Measurements from ENCODE around the gene DNAH6.
"Not testable (repeated sequence)": the region's sequence is repeated elsewhere in the genome, so short reads cannot be mapped to it uniquely, and the experiment has no call there.

DNAH6 gene, protein sequence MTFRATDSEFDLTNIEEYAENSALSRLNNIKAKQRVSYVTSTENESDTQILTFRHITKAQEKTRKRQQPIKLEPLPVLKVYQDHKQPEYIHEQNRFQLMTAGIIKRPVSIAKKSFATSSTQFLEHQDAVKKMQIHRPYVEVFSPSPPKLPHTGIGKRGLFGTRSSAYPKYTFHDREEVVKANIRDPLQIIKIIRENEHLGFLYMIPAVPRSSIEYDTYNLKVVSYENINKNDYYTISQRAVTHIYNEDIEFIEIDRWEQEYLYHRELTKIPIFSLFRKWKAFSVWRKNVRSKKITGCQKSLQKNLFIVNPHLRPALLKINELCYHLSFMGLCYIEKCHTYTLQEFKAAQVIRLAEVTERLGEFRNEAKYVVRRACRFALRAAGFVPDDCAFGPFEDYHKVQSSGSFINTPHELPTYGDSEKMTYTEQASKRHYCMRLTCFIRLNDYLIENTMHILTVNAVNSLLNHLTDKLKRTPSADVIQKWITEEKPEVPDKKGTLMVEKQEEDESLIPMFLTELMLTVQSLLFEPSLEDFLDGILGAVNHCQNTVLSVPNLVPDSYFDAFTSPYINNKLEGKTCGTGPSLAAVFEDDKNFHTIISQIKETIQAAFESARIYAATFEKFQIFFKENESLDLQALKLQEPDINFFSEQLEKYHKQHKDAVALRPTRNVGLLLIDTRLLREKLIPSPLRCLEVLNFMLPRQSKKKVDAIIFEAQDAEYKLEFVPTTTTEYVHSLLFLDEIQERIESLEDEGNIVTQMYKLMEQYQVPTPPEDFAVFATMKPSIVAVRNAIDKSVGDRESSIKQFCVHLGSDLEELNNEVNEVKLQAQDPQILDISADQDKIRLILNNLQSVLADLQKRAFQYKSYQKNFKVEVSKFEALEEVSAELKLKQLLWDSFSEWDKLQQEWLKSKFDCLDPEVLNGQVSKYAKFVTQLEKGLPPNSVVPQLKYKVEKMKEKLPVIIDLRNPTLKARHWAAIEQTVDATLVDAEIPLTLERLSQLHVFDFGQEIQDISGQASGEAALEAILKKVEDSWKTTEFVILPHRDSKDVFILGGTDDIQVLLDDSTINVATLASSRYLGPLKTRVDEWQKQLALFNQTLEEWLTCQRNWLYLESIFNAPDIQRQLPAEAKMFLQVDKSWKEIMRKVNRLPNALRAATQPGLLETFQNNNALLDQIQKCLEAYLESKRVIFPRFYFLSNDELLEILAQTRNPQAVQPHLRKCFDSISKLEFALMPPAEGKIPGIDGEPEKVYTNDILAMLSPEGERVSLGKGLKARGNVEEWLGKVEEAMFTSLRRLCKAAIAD (N-terminal part only)

DNA sequence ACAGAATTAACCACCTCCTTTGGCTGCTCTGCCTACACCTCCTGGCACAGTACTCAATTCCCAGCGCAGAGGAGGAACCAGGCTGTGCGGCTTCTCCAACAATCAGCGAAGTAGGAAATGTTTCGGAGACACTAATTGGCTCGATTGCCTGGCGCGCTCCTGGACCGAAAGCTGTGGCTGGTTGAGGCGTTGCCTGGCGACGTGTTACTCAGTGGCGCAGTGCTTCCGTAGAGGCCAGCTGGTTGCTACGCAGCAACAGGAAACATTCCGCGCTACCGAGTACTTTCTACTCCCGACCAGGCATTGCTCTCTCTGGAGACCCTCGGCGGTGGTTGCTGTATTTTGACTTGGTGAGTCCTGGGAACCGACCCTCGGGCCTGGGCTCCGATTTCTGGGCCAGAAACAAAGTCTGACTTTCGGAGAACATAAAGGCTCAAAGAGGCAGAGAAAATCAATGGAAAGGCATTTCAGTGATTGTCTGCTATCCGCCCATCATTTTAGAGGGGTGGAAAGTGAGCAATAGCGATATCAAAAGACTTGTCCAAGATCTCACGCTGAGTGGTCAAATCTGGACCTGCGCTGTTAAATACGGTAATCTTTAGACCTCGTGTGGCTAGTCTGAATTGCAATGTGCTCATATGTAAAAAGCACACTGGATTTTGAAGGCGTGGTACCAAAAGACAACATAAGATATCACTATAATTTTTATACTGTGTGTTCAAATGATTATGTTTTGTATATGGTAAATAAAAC is at the start of gene DNAH6:
Gene DNAH6 (plus strand): TSS at position 265 of the 753 bp plus-strand sequence. CDS start 1,329 bp downstream, outside the sequence.
- Histone ChIP-seq H3K9me3 (ENCODE audit: severe bottlenecking) (no peaks in the 10 kb centered on the region), H3K4me1 (ENCODE audit: insufficient read depth, poor library complexity, severe bottlenecking) (no peaks in the 10 kb centered on the region), H3K4me3 (ENCODE audit: severe bottlenecking) (peak within 1 kb of the TSS; percentile 28), H3K27ac (ENCODE audit: poor library complexity, severe bottlenecking) (no peak within 1 kb of the TSS), H3K27me3 (ENCODE audit: insufficient read depth, poor library complexity, severe bottlenecking) (no peaks in the 10 kb centered on the region), H3K36me3 (ENCODE audit: low read depth) (no peaks in the 10 kb centered on the region)
- peak; percentile 87 for DNase-seq (ENCODE audit: low spot score)
- ATAC-seq (ENCODE audit: low read depth), result peak; percentile 100
- TF ChIP-seq, protein P1, sequence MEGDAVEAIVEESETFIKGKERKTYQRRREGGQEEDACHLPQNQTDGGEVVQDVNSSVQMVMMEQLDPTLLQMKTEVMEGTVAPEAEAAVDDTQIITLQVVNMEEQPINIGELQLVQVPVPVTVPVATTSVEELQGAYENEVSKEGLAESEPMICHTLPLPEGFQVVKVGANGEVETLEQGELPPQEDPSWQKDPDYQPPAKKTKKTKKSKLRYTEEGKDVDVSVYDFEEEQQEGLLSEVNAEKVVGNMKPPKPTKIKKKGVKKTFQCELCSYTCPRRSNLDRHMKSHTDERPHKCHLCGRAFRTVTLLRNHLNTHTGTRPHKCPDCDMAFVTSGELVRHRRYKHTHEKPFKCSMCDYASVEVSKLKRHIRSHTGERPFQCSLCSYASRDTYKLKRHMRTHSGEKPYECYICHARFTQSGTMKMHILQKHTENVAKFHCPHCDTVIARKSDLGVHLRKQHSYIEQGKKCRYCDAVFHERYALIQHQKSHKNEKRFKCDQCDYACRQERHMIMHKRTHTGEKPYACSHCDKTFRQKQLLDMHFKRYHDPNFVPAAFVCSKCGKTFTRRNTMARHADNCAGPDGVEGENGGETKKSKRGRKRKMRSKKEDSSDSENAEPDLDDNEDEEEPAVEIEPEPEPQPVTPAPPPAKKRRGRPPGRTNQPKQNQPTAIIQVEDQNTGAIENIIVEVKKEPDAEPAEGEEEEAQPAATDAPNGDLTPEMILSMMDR (IDR thresholded peaks at IDR 0.05; ENCODE audit: poor library complexity, severe bottlenecking), result no peak

DNA sequence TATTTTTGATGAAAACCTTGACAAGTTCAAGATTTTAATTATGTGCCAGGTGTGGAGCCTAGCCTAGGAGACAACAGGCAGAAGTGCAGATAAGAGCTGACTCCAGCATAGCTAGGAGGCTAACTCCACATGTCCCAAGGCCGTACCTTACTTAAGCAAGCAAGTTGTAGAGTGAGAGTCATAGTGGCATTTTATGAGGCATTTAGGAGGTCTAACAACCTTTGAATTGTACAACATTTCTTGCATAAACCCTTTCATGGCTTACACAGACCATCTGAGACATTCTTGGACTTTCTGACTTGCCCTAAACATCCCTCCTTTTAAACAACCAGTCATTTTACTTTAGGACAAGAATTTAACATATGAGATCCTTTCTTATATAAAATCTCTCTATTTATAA is 48.9 kb upstream of the DNAH6 start:
- H3K27me3 ChIP-seq (ENCODE audit: insufficient read depth, poor library complexity, severe bottlenecking), result no peaks in the 10 kb centered on the region
- H3K4me1 ChIP-seq (ENCODE audit: insufficient read depth, poor library complexity, severe bottlenecking), result no peaks in the 10 kb centered on the region
- H3K4me3 ChIP-seq (ENCODE audit: severe bottlenecking), result no peak overlapping the region
- no peak for ATAC-seq (ENCODE audit: low read depth)
- H3K27ac ChIP-seq (ENCODE audit: poor library complexity, severe bottlenecking), result no peak overlapping the region
- H3K36me3 ChIP-seq (ENCODE audit: low read depth), result no peaks in the 10 kb centered on the region
- H3K9me3 ChIP-seq (ENCODE audit: severe bottlenecking), result no peaks in the 10 kb centered on the region
- no peak for DNase-seq (ENCODE audit: low spot score)
- TF ChIP-seq, protein P1 (IDR thresholded peaks at IDR 0.05; ENCODE audit: poor library complexity, severe bottlenecking), result no peak

DNA sequence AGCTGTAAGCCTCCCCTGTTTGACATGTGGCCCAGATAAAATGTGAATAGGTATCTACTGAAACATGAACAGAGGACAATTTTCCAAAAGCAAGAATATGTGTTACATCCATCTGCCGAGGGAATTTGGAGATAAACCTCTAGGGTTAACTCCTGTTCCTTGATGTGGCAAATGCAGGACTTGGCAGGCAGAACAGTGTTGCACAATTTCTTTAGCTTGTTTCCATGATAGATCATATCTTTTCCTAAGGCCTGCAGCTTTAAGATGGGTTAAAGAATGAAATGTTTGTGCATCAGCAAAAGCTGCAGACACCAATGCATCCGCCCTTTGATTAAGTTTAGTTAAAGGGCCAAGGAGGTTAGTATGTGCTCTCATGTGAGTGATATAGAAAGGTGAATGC is 43.9 kb upstream of the DNAH6 start:
- H3K27me3 ChIP-seq (ENCODE audit: insufficient read depth, poor library complexity, severe bottlenecking); H3K4me3 ChIP-seq (ENCODE audit: severe bottlenecking); H3K36me3 ChIP-seq (ENCODE audit: low read depth); H3K9me3 ChIP-seq (ENCODE audit: severe bottlenecking); H3K4me1 ChIP-seq (ENCODE audit: insufficient read depth, poor library complexity, severe bottlenecking); H3K27ac ChIP-seq (ENCODE audit: poor library complexity, severe bottlenecking); ATAC-seq (ENCODE audit: low read depth); DNase-seq (ENCODE audit: low spot score): not testable (repeated sequence)

DNA sequence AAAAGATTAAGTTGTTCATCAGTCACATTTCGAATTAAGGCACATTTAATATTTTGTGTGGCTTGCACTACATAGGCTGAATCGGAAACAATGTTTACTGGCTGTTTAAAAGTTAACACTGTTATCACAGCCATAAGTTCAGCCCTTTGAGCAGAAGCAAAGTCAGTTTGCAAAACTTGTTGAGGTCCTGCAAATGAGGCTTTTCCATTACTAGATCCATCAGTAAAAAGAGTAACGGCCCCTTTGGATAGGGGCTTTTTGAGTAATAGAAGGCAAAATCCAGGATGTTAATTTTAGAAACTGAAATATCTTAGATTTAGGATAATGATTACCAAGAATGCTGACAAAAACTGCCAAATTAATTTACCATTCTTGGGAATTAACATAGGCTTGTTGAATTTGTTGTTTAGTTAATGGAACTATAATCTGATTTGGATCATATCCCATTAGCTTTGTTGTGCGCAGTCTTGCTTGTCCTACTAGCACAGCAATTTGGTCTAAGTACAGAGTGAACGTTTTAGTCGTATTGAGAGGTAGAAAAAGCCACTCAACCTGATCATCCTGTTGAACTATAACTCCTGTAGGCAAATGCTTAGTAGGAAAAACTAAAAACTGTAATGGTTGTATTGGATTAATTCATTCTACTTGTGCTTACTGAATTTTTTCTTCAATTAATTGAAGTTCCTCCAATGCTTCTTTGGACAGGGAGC is 43.3 kb upstream of the DNAH6 start:
- DNase-seq (ENCODE audit: low spot score), result no peak
- no peak overlapping the region for H3K4me3 ChIP-seq (ENCODE audit: severe bottlenecking)
- no peak overlapping the region for H3K27ac ChIP-seq (ENCODE audit: poor library complexity, severe bottlenecking)
- no peak for ATAC-seq (ENCODE audit: low read depth)
- no peaks in the 10 kb centered on the region for H3K4me1 ChIP-seq (ENCODE audit: insufficient read depth, poor library complexity, severe bottlenecking)
- TF ChIP-seq, protein P1 (IDR thresholded peaks at IDR 0.05; ENCODE audit: poor library complexity, severe bottlenecking), result no peak
- H3K36me3 ChIP-seq (ENCODE audit: low read depth), result no peaks in the 10 kb centered on the region
- H3K9me3 ChIP-seq (ENCODE audit: severe bottlenecking), result no peaks in the 10 kb centered on the region
- no peaks in the 10 kb centered on the region for H3K27me3 ChIP-seq (ENCODE audit: insufficient read depth, poor library complexity, severe bottlenecking)
